ACHN (cell line): ENCODE measurements around the gene DPP10.
"Not testable (repeated sequence)": the region's sequence is repeated elsewhere in the genome, so short reads cannot be mapped to it uniquely, and the experiment has no call there.

Experiments
- DNase-seq: peaks from one replicate; pipeline ENCODE4 v3.0.0-alpha.2; 2015
- in situ Hi-C: cut with HindIII; loops from 2 replicates; pipeline ENCODE4 v1.10.0; 2017; ENCODE audit warnings: low sequenced_read_pairs, low pct_ligation_motif_present, low pct_unique_long_range_greater_than_20kb

The DPP10 gene

GRCh38 chr2:115389898-115390565 lies 947.6 kb downstream of the DPP10 start:
- no peak for DNase-seq
- in situ Hi-C loops = no loop called here

GRCh38 chr2:115396579-115396978 lies 954.1 kb downstream of the DPP10 start:
- no peak for DNase-seq
- in situ Hi-C loops = no loop called here

DNA sequence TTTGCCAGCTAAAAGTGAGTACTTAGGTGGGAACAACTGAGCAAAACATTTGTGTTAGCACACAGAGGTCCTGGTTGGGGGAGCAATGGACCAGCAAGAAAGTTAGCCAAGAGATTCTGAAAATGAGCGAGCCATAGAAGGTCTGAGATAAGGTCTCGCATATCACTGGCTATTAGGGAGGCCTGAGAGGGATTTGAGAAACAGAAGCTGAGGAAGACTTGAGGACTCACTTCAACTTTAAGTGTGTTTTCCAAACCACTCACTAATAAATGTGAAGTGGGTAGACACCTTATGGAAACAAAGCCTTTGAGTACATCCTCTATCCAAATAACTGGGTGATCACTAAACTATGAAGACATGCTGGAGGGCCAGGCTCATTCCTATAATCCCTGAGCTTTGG lies 958.5 kb downstream of the DPP10 start:
- in situ Hi-C loops = no loop called here
- no peak for DNase-seq

- in situ Hi-C loops = no loop called here
- DNase-seq = no peak
These were observed 970.1 kb downstream of the DPP10 start for GRCh38 chr2:115412501-115412900.

- DNase-seq = no peak
- in situ Hi-C loops = no loop called here
These were observed 971.4 kb downstream of the DPP10 start for GRCh38 chr2:115413791-115414190.

DNA sequence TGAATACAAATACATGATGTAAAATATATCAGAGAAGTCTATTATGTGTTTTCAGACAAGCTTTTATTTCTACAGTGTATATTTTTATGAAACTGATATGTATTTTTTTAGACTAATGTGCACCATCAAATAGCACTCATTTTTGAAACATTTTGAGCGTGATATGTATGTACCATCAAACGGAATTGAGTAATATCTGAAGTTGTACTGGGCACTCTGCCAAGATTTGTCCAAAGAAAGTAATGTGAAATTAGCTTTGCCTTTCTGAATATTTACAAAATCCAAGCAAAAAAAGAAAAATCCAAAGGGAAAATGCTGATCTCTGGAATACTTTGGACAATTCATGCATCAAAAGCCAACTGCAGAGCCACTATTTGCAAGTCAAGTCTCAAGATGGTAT lies 972.0 kb downstream of the DPP10 start:
- no peak for DNase-seq
- in situ Hi-C loops = no loop called here

DNA sequence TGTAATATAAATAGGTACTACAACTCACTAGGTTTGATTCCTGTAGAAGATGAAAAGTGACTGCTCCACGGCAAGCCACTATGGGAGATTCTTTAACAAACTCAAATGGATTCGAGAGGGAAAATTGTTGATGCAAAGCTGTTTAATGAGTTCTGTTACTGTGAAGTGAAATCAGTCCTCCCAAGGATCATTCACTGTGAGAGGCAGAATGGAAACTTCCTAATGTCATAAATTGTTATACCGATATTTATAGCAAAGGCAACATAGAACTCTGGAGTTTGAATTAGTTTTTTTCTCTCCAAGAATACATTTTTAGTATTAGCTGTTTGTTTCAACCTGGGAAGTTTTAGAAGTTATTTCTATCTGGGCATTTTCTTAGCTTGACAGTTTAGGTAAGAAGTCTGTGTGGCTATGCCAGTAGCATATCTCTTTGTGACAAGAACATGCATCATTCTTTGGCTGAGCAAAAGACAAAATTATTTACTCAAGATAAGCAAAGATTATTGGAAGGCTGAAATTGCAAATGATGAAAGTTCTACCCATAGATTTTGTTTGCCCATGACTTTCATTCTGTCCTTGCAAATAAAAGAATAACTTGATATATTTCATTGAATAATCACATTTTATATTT lies 979.7 kb downstream of the DPP10 start:
- in situ Hi-C loops = no loop called here
- no peak for DNase-seq

DNA sequence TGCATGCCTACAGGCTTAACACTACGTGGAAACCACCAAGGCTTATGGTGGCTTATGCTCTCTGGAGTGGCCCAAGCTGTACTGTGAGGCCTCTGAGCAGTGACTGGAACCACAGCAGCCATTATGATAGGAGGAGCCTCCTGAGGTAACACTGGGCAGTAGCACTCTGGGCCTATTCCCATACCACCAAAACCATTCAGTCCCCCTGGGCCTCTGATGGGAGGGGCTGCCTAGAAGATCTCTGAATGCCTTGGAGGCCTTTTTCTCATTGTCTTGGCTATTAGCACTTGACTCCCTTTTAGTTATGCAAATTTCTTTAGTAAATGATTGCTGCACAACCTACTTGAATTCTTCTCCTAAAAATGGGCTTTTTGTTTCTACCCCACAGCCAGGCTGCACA lies 985.0 kb downstream of the DPP10 start:
- in situ Hi-C loops = no loop called here

DNA sequence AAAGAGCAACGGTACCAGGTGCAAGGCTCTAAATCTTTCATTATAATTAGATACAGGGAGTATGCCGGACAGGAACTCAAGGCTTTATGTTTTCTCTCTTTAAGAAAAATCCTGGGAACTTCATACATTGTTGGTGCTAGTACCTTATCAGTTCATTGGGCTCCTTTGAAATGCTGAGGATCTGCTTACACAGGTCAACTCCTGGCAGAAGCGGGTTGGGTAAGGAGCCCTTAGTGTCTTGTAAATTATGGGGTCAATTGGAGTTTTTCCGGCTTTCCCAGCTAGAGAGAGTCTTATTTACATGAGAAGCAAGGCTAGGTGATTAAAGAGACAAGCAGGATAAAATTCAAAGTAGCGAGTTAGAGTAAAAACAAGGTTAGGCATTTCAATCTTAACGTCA lies 998.3 kb downstream of the DPP10 start:
- DNase-seq, in situ Hi-C loops: not testable (repeated sequence)

More for the DNA sequence above, 985.0 kb downstream of the DPP10 start:
- no peak for DNase-seq

DNA sequence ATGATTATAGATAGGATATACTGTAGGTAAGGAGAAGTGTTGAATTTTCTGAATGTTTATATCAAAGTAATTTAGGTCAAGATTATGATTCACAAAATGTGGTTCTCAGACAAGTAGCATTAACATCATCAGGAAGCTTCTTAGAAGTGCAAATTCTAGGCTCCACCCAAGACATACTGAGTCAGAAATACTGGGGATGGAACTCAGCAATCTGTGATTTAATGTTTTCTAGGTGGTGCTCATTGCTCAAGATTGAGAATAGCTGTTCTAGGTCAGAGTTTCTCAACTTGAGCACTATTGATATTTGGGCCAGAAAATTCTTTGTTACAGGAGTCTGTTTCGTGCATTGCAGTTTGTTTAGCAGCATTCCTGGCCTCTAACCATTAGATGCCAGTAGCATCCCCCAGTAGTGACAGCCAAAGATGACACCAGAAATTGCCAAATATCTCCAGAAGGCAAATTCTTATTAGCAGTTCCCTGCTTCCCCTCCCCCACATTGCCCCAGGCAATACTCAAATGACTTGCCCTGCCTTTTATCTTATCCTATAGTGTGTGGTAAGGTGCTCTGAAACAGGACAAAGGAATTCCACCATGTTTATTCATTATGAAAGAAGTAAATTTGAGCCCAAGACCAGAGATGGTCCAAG lies 1001.2 kb downstream of the DPP10 start:
- DNase-seq = no peak
- in situ Hi-C loops = no loop called here

- DNase-seq = no peak
- in situ Hi-C loops = no loop called here
These were observed 1017.6 kb downstream of the DPP10 start for GRCh38 chr2:115460008-115460407.

DNA sequence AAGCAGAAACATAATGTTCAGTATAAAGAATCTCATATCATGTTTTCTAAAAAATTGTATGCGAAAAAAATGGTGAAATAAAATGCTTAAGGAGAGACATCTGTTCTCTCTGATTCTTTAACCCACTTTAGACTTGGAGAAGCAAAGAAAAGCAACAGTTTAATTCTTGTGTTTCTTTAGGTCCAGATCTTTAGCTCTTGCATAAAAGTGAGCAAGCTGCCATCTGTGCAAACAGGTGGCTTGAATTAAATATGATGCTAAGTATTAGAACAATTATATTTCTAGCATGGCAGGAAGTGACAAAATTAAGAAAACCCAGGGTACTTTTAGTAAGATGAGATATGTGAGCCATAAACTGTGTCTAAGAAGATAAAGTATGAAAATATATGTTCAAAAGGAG lies 1038.3 kb downstream of the DPP10 start:
- in situ Hi-C loops = no loop called here
- DNase-seq = no peak

GRCh38 chr2:115481842-115482241 lies 1039.4 kb downstream of the DPP10 start:
- DNase-seq = no peak
- in situ Hi-C loops = no loop called here

DNA sequence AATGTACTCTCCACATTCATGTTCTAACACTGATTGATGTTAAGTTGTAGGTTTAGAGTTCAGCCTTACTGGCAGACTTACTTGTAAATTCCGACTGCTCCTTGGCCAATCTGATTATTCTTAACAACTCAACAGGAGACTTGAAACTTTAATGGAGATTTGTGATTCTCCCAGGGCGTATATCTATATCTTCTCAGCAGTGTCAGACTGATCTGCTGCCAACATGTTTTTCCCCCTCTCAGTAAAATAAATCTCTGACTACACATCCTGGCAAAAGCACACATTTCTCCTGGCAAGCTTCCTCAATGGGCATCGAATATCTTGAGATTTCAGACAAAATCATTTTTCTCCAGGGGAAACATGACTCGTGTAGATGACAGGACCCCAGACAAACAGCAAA lies 1041.2 kb downstream of the DPP10 start:
- in situ Hi-C loops = no loop called here
- DNase-seq = no peak

GRCh38 chr2:115484486-115484885 lies 1042.0 kb downstream of the DPP10 start:
- in situ Hi-C loops = no loop called here
- no peak for DNase-seq

GRCh38 chr2:115484983-115485382 lies 1042.5 kb downstream of the DPP10 start:
- DNase-seq = no peak
- in situ Hi-C loops = no loop called here

DNA sequence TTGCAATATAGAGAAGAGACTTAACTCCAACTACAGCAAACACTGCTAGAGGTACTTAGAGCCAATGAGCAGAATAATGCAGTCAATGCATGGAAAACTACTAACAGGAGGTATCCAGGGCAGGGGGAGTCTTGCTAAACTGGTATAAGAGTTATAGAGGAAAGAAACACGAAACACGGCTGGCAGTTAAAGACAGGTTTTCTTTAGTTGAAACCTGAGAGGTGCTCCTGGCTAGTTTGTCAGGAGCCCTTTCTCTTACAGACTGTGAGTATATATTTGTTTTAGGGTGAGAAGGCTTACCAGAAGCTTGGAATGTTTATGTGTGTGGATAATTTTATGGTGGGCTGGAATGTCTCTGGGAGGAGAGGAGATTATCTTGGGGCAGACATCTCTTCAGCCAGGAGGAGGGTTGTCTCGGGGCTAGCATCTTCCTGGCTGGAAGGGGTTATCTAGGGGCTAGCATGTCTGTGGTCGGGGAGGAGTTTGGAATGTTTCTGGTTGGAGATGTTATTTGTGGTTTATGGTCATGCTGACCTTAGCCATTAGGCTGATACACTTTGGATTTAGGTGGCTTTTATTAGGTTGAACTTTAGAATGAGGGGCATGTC lies 1048.8 kb downstream of the DPP10 start:
- in situ Hi-C loops = no loop called here
- no peak for DNase-seq

DNA sequence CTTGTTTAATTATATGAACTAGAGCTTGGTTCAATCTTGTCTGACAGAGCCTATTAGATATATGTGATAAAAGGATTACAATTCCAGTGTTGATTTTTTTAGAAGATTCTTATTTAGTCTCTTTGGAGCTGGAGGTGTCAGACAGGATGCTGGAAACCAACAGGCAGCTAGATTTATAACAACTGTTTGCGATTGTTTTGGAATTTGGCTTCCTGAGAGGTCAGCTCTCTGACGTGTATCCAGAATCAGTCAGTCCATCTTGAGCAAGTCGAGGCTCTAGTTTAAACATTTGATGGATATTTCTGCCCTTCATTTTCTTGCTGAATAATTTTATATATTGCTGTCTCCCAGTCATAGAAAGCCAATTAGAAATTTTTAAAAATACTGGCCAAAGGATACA lies 1062.9 kb downstream of the DPP10 start:
- in situ Hi-C loops = no loop called here
- DNase-seq = no peak

GRCh38 chr2:115520727-115521126 lies 1078.3 kb downstream of the DPP10 start:
- in situ Hi-C loops = no loop called here
- no peak for DNase-seq

DNA sequence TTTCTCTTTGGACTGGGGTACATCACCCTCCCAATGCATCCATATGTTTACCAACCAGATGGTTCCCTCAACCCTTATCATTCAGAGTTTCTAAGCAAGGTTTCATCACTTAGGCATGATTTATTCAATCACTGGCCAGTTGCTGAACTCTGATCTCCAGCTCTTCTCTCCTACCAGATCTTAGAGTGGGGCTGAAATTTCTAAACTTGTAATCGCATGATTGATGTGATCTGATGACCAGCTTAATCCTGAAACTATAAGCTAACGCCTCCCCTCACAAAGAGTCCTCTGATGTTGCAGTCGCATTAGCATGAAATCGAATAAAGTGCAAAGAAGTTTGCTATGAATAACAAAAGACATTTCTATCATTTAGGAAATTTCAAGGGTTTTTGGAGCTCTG lies 1082.0 kb downstream of the DPP10 start:
- DNase-seq = no peak
- in situ Hi-C loops = no loop called here
